ENCODE measurements around the gene SEMA5A.

Gene SEMA5A

DNA sequence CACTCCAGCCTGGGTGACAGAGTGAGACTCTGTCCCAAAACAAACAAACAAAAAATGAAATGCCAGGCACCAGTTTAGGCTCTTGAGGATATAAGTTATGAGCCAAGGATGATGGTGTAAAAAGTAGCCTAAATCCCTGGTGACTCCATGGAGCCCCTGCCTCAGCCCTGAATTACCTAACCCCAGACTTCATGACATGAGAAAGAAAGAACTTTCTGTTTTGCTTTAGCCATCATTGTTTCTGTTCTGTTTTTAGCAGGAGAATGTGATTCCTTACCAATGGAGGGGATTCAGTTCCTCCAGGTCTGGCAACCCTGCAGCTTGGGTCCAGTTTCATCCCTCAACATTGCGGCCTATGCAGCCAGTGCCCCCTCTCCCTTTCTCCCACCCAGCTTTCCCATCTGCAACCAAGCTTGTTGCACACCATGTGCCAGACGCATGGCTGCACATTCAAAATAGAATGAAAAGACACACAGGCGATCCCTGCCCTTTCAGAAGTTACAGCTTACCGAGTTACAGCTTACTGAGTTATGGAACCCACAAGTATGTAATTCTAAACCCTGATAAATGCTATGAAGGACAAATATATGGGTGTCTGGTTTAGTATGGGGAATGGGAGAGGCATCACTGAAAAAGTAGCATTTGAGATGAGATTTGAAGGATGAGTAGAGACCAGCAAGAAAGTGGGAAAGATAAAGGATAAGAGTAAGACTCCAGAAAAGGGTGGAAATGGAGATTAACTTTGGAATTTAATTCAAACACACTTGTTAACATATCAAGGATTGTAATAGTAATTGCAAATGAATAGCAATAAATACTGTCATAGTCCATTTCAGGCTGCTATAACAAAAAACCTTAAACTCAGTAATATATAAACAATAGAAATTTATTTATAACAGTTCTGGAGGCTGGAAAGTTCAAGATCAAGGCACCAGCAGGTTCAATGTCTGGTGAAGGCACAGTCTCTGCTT lies 6.0 kb upstream of the SEMA5A start:
- no peak for DNase-seq

DNA sequence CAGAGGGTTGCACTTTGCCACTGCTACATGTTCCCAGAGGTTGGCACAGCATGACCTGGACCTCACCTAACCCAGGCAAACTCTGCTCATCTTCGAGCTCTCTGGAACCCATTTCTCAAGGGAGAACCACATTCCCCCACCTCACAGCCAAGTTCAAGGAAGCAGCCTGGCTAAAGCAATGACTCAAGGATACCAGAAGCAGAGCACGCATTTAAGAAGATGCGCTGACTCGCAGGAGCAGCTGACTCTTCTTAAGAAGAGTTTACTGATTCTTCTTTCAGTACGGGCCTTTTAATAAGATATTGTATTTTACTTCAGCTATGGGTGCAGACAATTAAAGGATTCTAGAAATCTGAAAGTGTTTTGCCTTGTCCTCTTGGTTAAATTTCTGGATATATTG lies 4.1 kb upstream of the SEMA5A start:
- DNase-seq = no peak

DNA sequence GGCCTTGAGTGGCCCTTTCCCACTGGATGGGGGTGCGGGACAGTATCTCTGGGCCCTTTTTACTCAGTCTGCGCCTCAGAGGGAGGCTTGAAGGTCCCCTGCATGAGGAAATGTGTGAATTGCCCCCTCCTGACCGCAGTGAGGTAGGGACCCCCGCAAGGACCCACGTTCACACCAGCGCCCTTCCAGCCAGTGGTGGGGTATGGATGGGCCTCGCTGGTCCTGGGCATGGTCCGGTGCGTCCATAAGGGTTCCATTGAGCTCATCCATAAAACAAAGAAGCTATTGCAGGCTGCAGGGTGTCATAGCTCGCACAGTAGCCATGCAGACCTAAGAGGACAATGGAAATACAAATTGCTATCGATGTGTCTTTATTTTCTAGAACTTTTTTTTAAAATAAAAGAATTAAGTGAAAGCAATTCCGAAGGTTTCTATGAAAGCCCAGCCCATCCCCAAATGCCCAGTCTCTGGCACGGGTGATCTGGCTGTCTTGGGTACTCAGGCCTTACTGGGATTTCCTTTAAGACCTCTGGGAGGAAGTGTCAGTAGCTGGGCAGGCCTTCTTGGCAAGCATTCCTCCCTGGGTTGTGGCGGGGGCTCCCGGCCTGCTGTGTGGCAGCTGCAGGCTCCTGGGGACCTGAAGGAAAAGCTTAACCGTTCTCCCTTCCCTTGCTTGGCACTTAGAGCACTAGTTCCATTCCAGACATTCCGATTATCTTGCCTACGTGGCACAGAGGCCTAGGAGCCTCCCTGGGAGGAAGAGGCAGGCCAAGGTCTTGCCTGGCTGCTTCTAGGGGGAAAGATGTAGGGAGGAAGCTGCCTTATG lies 1.5 kb upstream of the SEMA5A start:
- peak in 18 of 58 donors; percentile 5 to 65 (median 28) for DNase-seq

DNA sequence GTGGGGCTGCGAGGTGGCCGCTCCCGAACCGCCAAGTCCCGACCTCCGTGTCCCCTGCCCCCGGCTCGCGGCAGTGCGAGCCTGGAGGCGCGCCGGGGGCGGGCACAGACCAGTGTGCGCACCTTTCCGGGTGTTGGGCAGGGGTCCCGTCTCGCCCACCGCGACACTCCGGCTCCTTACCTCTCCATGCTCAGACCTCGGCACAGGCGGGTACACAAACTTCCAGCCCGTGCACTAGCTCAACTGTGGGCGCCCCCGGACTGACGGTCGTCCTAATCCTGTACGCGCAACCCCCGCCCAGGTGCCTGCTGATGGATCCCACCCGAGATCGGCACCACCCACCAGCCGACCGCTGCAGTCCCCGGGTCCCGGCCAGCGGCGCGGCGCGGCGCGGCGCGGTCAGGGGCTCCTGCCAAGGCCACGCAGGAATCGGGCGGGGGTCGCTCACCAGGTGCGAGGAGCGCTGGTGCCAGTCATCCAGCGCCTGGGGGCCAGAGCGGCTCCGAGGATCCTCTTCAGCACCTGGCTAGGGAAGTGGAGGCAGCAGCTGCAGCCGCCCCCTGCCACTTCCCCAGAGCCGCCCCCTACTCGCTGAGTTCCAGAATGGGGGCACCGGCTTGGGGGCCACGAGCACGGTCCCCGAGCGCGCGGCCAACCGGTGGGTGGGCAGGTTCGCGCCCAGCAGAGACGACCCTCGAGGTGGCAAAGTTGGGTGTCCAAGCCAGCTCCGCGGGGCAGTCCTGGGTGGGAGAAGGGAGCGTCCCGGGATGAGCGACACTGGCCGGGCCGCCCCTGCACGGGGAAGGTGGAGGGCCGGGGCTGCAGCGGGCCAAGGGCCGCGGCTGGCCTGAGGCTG lies 511 bp downstream of the SEMA5A start:
- DNase-seq = peak in 2 of 58 donors; percentile 14 to 22

DNA sequence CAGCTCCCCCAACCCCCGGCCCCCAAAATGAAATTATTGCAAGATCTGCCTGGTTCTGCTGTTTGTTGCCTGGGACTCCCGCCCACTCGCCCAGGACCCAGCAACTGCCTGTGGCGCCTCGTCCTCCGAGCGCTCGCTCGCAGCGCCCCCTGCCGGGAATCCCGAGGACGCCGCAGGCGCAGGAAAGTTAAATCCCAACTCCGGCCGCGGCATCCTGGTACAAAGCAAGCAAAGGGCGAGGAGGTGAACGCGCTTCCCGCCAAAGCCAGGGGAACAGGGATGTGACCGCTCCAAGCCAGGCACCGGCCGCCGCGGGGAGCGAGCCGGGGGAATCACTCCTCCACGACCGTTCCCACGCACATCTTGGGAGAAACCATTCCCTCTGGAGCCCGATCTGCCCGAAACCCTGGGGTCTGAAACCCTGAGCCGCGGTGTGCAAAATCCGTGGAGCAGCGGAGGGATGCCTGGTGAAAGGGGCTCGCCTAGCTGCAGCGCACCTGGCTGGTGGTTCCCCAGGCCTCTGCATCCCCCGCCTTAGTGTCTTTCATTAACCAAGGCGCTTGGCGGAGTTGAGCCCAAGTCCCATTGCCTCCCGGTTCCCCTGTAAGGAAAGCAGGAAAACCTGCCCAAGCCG lies 1.3 kb downstream of the SEMA5A start:
- peak in 56 of 58 donors; percentile 36 to 91 (median 74) for DNase-seq

DNA sequence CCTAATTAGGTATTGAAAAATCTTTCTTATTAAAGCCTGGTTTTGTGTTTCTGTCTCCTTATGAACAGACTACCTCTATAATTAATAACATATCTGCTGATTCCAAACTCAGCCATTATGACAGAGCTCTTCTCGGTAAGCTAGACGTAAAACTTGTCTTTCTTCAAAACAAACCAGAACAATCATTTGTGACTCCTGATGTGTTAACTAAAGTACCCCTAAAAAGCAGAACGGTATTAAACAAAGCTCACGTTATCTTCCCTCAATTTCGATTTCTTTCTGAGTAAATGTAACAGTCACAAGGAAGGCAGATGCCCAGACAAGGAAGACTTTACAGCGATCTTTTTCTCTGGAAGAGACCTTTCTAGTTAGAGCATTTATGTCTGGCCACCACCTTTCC lies 1.8 kb downstream of the SEMA5A start:
- no peak for DNase-seq

DNA sequence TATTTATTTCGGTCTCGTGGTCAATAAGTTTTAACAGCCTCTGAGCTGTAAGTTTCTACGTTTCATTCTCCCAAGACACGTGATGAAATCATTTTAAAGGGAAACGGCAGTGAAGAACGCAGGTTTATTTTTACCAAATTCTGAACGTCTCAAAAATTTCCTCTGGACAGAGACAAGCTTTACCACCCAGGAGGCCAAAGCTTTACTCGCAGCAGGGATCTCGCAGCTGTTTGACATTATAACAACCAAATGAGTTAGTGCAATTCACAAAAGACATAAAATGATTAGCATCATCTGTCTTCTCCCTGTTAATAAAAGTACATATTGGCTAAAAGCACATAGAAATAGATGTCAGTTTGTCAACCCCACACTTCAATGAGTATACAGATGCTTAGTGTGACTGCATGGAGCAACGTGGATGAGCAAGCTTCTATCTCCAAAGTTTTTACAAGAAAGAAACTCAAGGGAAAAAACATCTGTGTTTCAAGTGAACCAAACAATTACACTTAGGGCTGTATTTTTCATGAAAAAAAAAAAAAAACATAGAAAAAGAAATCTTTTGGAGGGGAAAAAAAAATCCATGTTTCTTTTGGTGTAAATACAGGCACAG lies 2.5 kb downstream of the SEMA5A start:
- DNase-seq = no peak

DNA sequence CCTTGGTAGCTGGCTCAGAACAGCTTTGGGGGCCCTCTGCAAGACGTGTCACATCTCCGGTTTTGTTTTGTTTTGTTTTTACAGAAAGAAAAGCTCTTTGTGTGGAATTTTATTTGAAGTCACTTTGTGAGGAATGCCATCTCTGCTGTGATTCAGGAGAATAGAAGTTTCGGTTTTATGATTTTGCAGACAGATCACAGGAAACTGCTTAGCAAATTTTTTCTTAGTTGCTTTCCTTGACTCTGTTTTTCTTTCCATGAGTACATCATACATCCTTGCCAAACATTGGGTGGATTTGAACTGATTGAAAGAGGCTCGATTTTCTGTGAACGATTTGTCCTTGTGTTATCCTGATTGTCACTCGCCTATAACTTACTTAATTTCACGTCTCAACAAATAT lies 5.1 kb downstream of the SEMA5A start:
- DNase-seq = no peak

DNA sequence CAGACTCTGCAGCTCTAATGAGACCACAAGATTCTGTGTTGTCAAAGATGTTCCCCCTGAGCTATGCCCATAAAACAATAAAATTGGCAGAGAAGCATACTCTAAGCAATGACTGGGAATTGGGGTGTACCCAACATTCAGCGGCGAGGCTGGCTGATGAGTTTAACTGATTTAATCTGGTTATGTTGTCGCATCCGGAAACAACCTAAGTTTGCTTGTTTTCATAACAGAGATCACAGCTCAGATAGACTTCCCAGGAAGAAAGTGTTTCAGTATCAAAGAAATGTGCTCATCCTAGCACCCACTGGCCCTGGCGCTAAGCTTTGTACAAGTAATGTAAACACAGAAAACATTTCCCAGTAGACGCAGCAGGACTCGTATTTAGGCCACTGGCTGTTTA lies 7.4 kb downstream of the SEMA5A start:
- DNase-seq = no peak

DNA sequence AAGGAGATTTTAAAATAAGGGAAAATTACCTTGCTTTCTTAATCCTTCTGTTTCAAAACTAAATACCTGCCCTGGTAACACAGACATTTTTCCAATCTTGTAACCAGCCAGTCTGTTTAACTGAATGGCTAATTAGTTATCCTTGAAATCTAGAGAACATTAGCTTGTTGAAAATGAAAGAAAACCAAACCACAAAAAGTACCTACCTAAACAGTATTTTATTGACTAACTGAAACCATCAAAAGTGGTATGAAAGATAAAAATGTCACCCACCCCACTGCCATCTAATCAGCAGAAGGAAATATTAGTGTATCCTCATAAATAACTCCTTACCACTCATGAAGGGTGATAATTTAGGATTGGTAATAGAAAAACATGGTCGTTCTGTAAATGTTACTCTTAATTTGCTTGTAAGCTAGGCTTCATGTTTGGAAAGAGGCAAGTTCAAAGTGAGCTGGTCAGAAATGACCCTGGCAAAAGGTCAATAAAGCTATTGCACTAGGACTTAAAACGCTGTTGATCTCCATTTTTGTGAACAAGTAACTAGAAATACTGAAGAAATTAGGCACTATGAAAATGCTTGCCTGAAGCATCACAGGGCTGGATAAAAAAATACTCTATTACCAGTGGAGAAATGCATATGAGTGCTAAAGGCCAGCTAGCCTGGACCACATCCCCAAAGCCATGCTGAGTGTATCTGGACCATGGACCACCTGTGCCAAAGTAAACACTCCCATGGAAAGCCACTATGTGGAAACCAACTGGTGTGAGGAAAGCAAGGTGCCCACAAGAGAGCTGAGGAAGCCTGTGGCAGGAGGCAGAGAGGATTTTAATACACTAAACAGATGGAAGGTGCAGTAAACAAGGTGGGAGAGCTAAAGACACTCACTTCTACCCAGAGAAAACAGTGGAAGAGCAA lies 8.4 kb downstream of the SEMA5A start:
- no peak for DNase-seq

DNA sequence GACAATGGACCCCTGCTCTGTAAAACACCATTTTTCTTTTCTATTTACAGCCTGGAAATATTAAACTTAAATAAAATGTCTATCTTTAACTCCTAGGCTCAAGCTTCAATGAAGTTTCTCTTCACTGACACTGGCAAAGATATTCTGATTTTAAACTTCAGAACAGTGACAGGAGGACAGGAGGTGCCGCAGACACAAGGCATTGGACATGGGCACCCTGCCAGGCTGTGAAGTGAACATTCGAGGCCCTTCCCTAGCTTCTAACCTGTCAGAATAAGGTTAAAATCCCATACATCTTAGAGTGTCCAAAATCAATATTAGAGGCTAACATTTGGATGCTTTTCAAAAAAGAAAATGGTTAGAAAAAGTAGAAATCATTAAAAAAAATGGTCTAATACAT lies 9.2 kb downstream of the SEMA5A start:
- DNase-seq = no peak

DNA sequence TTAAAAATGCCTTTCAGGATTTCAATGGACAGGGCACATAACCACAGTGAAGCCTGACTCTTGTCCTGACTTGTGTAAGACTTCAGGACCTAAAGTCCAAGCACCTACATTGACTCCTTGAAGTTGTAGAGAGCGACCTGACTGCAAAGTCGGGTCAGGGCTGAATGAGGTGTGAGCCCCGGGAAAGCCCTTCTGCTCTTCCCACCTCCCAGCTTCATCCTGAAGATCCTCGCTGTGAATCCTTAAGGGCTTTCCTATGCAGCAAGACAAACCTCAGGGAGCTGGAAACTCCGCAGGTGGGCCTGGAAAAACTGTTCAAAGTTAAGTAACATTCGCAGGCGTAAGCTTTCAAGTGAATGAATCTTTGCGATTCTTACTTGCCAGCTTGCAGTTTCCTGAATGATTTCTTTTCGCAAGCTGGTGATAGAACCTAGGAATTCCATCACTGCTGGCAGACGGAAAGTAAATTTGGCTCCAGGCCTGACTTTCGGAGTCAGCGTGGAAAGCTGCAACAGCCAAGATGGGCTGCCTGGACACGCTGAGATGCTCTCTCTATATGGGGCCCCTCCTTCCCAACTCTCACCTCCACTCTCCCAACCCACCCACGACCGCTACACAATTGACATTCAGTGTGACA lies 10.9 kb downstream of the SEMA5A start:
- DNase-seq = peak in 8 of 58 donors; percentile 8 to 52 (median 28)

DNA sequence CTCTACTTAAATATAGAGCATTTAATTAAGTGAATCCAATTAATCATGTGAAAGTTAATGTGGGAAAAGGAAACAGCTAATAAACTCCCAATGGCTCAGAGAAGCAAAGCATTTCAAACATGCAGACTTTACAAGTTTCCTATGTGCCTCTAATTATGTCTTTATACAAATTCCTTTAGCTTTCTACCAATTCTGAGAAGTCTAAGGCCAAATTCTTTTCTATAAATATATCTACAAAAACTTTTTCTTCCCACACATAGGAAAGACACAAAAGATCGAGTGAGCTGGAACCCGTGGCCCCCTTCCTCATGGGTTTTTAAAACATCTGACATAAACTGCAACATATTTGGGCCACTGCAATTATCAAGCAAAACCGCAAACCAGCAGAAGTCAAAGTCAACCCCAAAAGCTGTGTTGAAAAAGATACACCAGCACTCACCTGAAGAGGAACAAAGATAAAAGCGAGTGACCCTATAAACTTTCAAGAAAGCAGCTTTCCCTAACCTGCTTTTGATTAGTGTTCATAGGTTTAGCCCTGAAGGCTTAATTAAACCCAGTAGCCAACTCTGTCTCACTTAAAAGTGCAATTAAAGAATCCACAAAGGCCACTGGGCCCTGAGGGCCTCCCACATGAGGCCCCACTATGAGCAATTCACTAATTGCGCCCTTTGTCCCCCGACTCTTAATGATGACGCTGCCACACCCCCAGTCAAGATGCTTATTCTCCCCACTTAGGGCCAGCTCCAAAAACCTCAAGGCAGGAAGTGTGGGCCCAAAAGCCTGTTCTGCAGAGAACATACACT lies 12.1 kb downstream of the SEMA5A start:
- no peak for DNase-seq

DNA sequence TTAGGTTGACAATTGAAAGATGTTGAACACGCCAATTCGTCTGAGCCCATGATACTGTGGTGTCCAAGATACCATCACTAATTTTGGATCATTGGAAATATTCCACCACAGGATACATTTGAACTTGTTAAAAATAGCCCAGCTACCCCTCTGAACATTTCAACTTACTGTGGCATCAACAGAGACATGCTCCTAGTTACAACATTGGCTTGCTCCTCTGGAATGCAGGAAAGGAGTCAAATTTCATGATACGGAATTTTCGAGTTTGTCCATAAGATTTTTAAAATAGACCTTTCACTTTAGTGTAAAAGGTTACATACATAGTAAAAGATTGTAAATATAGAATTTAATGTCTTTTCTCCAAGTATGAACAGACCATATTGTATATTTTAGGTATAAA lies 12.8 kb downstream of the SEMA5A start:
- DNase-seq = no peak

DNA sequence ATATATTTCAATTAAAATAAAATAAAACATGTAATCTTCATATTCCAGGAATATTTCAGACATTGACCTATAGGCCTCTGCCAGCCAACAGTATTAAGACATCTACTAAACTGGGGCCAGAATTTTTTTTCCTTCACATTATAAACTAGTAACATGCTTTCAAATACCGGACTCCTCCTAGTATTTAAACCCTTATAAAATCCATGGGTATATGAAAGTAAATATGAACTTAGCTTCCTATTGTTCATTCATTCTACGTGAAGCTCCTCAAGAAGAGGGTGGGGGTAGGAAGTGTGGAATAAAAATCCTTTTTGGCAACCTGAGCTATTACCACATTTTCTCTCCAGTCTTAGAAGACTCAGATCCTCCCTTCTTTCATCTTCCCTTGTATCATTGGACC lies 16.4 kb downstream of the SEMA5A start:
- DNase-seq = no peak

DNA sequence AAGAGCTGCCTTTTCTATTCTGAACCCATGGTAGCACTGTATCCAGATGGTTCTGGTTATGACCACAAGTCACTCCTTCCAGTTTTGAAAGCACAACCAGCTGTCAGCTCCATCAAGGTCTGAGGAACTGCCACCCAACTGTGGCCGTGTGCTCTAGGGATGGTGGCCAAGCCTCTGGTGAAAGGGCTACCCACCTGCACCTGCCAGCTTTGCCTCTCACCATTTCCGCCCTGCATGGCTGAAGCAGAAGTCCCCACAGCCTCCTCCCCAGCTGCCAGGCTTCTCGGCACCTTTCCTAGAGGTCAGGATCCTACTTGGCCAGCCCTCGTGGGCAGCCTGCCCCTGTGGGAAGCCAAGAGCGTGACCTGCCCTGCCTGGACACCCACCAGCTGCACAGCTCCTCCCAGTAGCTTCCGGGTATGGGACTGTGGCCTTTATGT lies 16.8 kb downstream of the SEMA5A start:
- no peak for DNase-seq

DNA sequence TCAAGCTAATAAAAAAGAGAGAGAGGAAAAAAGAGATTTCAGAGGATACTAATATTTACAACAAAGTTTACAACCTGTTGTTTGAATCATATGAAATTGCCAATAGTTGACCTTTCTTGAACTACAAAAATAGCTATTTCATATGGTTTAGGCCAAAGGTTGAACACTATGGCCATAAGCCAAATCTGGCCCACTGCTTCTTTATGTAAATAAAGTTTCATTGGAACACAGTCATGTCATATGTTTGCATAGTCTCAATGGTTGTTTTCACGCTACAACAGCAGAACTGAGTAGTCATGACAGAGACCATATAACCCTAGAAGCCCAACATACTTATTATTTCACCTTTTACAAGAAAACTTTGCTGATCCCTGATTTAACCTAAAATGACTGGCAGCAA lies 20.9 kb downstream of the SEMA5A start:
- no peak for DNase-seq
